NCI-H446 treated with DMSO at 0.1 percent for 48 hours (cell line): ENCODE results near the gene SLC4A7.
"Not testable (repeated sequence)": the region's sequence is repeated elsewhere in the genome, so short reads cannot be mapped to it uniquely, and the experiment has no call there.

ENCODE experiments used
- DNase-seq: peaks from one replicate; lab custom pipeline; 2025; lab: John Stamatoyannopoulos, UW

Gene SLC4A7

GRCh38 chr3:27428446-27428845, 55.7 kb downstream of the SLC4A7 start:
- DNase-seq, result no peak

GRCh38 chr3:27426926-27427325, 57.3 kb downstream of the SLC4A7 start:
- DNase-seq, result no peak

- DNase-seq, result no peak
These were observed 58.2 kb downstream of the SLC4A7 start for GRCh38 chr3:27425896-27426565.

- DNase-seq, result not testable (repeated sequence)
These were observed 59.2 kb downstream of the SLC4A7 start for GRCh38 chr3:27424812-27425521.

- DNase-seq, result no peak
These were observed 60.7 kb downstream of the SLC4A7 start for GRCh38 chr3:27423463-27423862.

GRCh38 chr3:27422617-27423016, 61.6 kb downstream of the SLC4A7 start:
- no peak for DNase-seq

- no peak for DNase-seq
These were observed 69.0 kb downstream of the SLC4A7 start for GRCh38 chr3:27415202-27415601.

- no peak for DNase-seq
These were observed 91.1 kb downstream of the SLC4A7 start for GRCh38 chr3:27392950-27393679.

- DNase-seq, result not testable (repeated sequence)
These were observed 91.8 kb downstream of the SLC4A7 start for GRCh38 chr3:27392414-27392813.

- no peak for DNase-seq
These were observed 92.4 kb downstream of the SLC4A7 start for GRCh38 chr3:27391796-27392195.

- no peak for DNase-seq
These were observed 96.6 kb downstream of the SLC4A7 start for GRCh38 chr3:27387625-27388024.

- DNase-seq, result no peak
These were observed 98.7 kb downstream of the SLC4A7 start for GRCh38 chr3:27385504-27385903.

GRCh38 chr3:27384191-27384590, 100.0 kb downstream of the SLC4A7 start:
- no peak for DNase-seq

- DNase-seq, result no peak
These were observed 103.5 kb downstream of the SLC4A7 start for GRCh38 chr3:27380433-27381357.

GRCh38 chr3:27378331-27378730, 105.9 kb downstream of the SLC4A7 start:
- no peak for DNase-seq

GRCh38 chr3:27376109-27376772, 107.9 kb downstream of the SLC4A7 start:
- DNase-seq, result no peak

GRCh38 chr3:27368831-27369607, 115.2 kb downstream of the SLC4A7 start, which contains the start of gene NEK10:
NEK10 (minus strand) TSS chr3:27369383; CDS start chr3:27352882, 16,501 bp downstream.
- no peak for DNase-seq

GRCh38 chr3:27366062-27366591, 118.1 kb downstream of the SLC4A7 start:
- DNase-seq, result no peak

GRCh38 chr3:27360113-27361078, 123.8 kb downstream of the SLC4A7 start:
- DNase-seq, result no peak
